Panc1 (cell line): ENCODE results near the gene CASP3.

ENCODE experiments used
- CTCF ChIP-seq: fragments of 450-650 bp; IDR thresholded peaks from 2 replicates; pipeline ENCODE4 v1.5.1; 2017; ENCODE audit warnings: mild to moderate bottlenecking
- POLR2AphosphoS5 ChIP-seq: IDR thresholded peaks from 2 replicates; pipeline ENCODE4 v1.6.1; 2012; ENCODE audit warnings: mild to moderate bottlenecking, low read depth, low read length, moderate library complexity
- REST ChIP-seq, 2 experiments: IDR thresholded peaks; 2 replicates each; pipeline ENCODE4 v1.6.1; 2011 to 2012; ENCODE audit warnings: low read depth in 2 of 2, control low read depth in 1 of 2, low read length in 1 of 2, mild to moderate bottlenecking in 1 of 2, moderate library complexity in 1 of 2; ENCODE audit not compliant: insufficient read depth in 1 of 2

GRCh38 chr4:184668096-184668495 lies 18.8 kb upstream of the CASP3 start:
- TF ChIP-seq CTCF, result no peak
- no peak for TF ChIP-seq POLR2AphosphoS5
- no peak for TF ChIP-seq REST (IDR thresholded peaks at IDR 0.05; ENCODE audit: insufficient read depth in 1 of 2, low read depth in 2 of 2, low read length in 1 of 2)
